Heart right ventricle (tissue), 16 donors: Measurements from ENCODE around the gene CHERP. TPM values are rescaled to one million over a fixed set of nuclear protein-coding genes. Genes with fewer than 3 reads are reported as not detected.

Experiments used
- ATAC-seq, 8 donors: fragments of 200-7000 bp; cut with Tn5 transposase; one replicate each; pipeline ENCODE4 v1.9.1; 2020; ENCODE audit warnings: mild to moderate bottlenecking in 8 of 8, moderate library complexity in 8 of 8, moderate number of reproducible peaks in 1 of 8
- DNase-seq, 2 donors: peaks; one replicate each; pipeline ENCODE4 v3.0.0-alpha.2; 2020
- H3K27ac ChIP-seq, 10 donors: fragments of 200-600 bp; sonication (generic) in 2 of 10; one replicate each; pipeline versions ENCODE4 v1.5.0 to v1.8.0; 2020 to 2022; ENCODE audit warnings: mild to moderate bottlenecking in 3 of 10
- H3K27me3 ChIP-seq, 7 donors: fragments of 200-600 bp; one replicate each; pipeline ENCODE4 v1.8.0; 2021 to 2022; ENCODE audit warnings: mild to moderate bottlenecking in 2 of 7
- H3K36me3 ChIP-seq, 9 donors: fragments of 200-600 bp; sonication (generic) in 1 of 9; one replicate each; pipeline versions ENCODE4 v1.5.0 to v1.8.0; 2020 to 2022; ENCODE audit warnings: mild to moderate bottlenecking in 2 of 9
- H3K4me1 ChIP-seq, 9 donors: fragments of 200-600 bp; sonication (generic) in 1 of 9; one replicate each; pipeline versions ENCODE4 v1.5.0 to v1.8.0; 2020 to 2022; ENCODE audit warnings: mild to moderate bottlenecking in 4 of 9
- H3K4me3 ChIP-seq, 10 donors: fragments of 200-600 bp; sonication (generic) in 2 of 10; one replicate each; pipeline versions ENCODE4 v1.5.0 to v1.8.0; 2020 to 2022; ENCODE audit warnings: mild to moderate bottlenecking in 7 of 10, moderate library complexity in 2 of 10
- H3K9me3 ChIP-seq, 11 donors: fragments of 200-600 bp in 10 of 11; sonication (generic) in 2 of 11; one replicate each; pipeline versions ENCODE4 v1.5.0 to v1.8.0; 2013 to 2022; ENCODE audit warnings: mild to moderate bottlenecking in 2 of 11, control low read depth in 1 of 11, moderate library complexity in 1 of 11
- WGBS, 2 donors: extraction: QIAGEN DNeasy Blood & Tissue Kit; methylation state at CpG; one replicate each; pipeline ENCODE4 v1.1.7; 2013; ENCODE audit warnings: inconsistent platforms in 1 of 2; 5-methylcytosine and 5-hydroxymethylcytosine counted together
- intact Hi-C, 10 donors: fragments of 100-400 bp; cut with DNase I; formaldehyde crosslinking; loops; one replicate each; pipeline versions ENCODE4 v1.11.1 to v1.14.2; 2022
- polyA plus RNA-seq, 2 donors: library from polyadenylated mRNA; stranded (reverse); fragments of 200-250 nt; gene quantifications; one replicate each; pipeline ENCODE4 v1.2.3, GENCODE V29; 2013
- total RNA-seq, 10 donors: library from RNA; stranded (reverse); fragmentation: NEBNext Ultra II Directional in 3 of 10; extraction: Animal tissue kit (Norgen Biotek cat#: 25700) in 3 of 10; gene quantifications; one replicate each; pipeline versions ENCODE4 v1.2.1 to v1.2.4, GENCODE V29; 2021 to 2023
- TF ChIP-seq, protein P1 (sequence below), 9 donors: fragments of 200-600 bp; sonication (generic) in 2 of 9; IDR thresholded peaks; one replicate each; pipeline versions ENCODE4 v1.5.0 to v1.8.0; 2021 to 2022; ENCODE audit warnings: antibody characterized with exemption in 9 of 9, mild to moderate bottlenecking in 5 of 9, moderate library complexity in 1 of 9
- donor health status: Arrhythmogenic right ventricular cardiomyopathy.
- donor health status: ischemic (EF 13 %, LVEDD 7.1; RV severe dilation, severe dysfunction).
- donor health status: healthy with polysubstance abuse.
- donor health status: DM: no; HTN: yes; CAD: no.
- donor health status: DM: no; HTN: no; CAD: no.
- donor health status: ischemic (EF 25% LVEDD 6.9; RV normal size, moderate dysfunction).
- donor health status: ischemic (EF 25% LVEDD 5.7; RV mildly dilated, moderate dysfunction).
- donor health status: healthy.
- donor health status: DM: yes; HTN: yes; CAD: no.
- donor health status: Ischemic cardiomyopathy.
- donor health status: ischemic (EF 35%, LVEDD 5.7; RV mildly dilated, moderate dysfunction).
- donor health status: nonischemic (EF 11% LVEDD 7.7; RV severe dilation, severe dysfunction).
- donor health status: DM: yes; HTN: yes; CAD: no.
- donor health status: PGD.
- donor health status: ischemic (EF 29% LVEDD 5.4; RV normal size, mild dysfunction).
- donor health status: nonischemic (EF 23%, LVEDD 6.1; RV moderate dilation, normal function).

The CHERP gene
- total and polyA plus RNA-seq, 12 donors, result 11.3 to 26.6 (median 22.4) TPM

DNA sequence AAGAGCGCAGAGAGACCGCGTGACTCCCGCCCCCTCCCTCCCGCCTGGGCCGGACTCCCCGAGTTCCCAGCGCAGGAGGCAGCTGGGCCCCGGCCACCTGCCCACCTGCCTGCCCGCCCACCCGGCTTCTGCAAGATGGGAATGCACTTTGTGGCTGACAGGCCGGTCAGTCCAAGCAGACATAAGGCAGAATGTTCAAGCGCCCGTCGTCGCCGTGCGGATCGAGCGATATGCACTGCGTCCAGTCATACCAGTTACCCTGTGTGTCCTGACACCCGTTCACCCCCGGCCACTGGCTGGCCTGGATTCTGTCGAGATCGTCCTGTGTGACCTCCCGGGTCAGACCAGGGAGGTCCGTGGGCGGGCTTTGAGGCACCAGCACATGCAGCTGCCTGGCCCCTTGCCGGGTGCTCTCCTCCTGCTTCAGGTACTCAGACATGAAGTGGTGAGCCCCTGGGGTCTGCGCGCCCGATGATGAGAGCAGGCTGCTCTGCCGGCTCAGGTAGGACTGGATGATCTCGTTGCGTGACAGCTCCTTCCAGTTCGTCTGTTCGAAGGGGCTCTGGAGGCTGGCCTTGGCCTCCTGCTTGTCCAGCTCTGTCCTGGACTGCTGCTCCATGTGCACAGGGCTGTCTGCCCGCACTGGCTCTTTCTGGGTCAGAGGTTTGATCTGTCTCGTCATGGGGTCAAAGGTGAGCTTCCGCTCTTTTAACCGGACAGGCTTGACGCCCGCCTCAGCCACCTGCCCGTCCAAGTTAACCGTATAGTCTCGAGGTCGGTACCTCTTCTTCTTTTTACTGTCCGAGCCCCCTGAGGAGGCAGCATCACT, 33.8 kb upstream of the CHERP start:
- 85 to 87% methylated on average over 48 of the region's 48 CpGs for WGBS, 2 donors
- ATAC-seq (no peak), DNase-seq (no peak)
- Histone ChIP-seq H3K9me3 (no peaks in the 10 kb centered on the region), H3K4me3 (no peak overlapping the region), H3K4me1 (peaks cover 19 to 63% (median 42%) of the 10 kb centered on the region in 9 donors), H3K27me3 (no peaks in the 10 kb centered on the region), H3K27ac (no peak overlapping the region), H3K36me3 (peaks cover 0 to 62% (median 26%) of the 10 kb centered on the region in 9 donors)
- intact Hi-C loops, result loop anchor here in 5 of 10 donors (10.0 kb wide), 1 partner anchor 49 kb away; the partner anchor contains the start of gene MED26 (in 5 of the 5)
- TF ChIP-seq, protein P1, sequence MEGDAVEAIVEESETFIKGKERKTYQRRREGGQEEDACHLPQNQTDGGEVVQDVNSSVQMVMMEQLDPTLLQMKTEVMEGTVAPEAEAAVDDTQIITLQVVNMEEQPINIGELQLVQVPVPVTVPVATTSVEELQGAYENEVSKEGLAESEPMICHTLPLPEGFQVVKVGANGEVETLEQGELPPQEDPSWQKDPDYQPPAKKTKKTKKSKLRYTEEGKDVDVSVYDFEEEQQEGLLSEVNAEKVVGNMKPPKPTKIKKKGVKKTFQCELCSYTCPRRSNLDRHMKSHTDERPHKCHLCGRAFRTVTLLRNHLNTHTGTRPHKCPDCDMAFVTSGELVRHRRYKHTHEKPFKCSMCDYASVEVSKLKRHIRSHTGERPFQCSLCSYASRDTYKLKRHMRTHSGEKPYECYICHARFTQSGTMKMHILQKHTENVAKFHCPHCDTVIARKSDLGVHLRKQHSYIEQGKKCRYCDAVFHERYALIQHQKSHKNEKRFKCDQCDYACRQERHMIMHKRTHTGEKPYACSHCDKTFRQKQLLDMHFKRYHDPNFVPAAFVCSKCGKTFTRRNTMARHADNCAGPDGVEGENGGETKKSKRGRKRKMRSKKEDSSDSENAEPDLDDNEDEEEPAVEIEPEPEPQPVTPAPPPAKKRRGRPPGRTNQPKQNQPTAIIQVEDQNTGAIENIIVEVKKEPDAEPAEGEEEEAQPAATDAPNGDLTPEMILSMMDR (IDR thresholded peaks at IDR 0.05), result no peak

DNA sequence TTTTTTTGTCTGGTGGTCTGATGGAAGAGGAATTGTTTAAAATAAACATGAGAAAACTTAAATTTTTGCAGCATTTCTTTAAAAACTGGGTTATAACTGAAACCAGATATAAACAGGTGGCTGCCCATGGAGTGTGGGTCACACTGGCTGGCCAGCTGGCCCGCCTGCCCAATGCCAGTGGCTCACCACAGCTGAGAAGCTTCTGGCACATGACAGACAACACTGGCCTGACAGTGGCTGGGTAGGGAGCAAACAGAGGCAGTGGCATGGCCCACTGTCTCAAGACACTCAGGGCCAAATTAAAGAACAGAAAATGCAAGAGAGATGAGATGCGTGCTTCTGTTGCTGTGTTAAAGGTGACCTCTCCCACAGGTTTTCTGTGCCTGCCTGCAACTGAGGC, 33.0 kb upstream of the CHERP start:
- DNase-seq, result no peak
- H3K9me3 ChIP-seq, result no peaks in the 10 kb centered on the region
- 92 to 95% methylated on average over 2 of the region's 2 CpGs for WGBS, 2 donors
- no peaks in the 10 kb centered on the region for H3K27me3 ChIP-seq
- H3K4me1 ChIP-seq, result peaks cover 14 to 62% (median 45%) of the 10 kb centered on the region in 9 donors
- H3K4me3 ChIP-seq, result no peak overlapping the region
- no peak overlapping the region for H3K27ac ChIP-seq
- TF ChIP-seq, protein P1 (IDR thresholded peaks at IDR 0.05), result no peak
- intact Hi-C loops, result loop anchor here in 5 of 10 donors (10.0 kb wide), 1 partner anchor 50 kb away; the partner anchor contains the start of gene MED26 (in 5 of the 5)
- ATAC-seq, result no peak
- peaks cover 0 to 65% (median 26%) of the 10 kb centered on the region in 9 donors for H3K36me3 ChIP-seq

DNA sequence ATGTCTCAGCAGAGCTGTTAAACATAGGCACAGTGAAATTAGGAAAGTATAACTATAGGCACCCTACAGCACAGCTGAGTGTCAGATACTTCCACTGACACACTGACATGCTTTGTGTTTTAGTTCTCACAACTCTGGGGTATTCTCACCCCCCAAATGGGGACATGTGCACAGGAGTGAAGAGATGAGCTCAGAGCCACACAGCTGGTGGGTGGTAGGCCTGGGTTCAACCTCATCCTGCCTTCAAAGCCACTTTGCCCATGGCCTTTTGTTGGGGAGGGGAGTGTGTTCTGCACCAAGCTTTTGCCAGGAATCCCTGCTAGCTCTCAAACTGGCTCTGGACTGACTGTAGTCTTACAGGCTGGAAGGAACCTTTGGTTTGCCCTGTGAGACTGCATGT, 31.7 kb upstream of the CHERP start:
- peak overlapping the region in 4 of 10 donors; percentile 63 to 90 (median 72) for H3K4me3 ChIP-seq
- no peak for ATAC-seq
- H3K4me1 ChIP-seq, result peaks cover 14 to 62% (median 36%) of the 10 kb centered on the region in 9 donors

DNA sequence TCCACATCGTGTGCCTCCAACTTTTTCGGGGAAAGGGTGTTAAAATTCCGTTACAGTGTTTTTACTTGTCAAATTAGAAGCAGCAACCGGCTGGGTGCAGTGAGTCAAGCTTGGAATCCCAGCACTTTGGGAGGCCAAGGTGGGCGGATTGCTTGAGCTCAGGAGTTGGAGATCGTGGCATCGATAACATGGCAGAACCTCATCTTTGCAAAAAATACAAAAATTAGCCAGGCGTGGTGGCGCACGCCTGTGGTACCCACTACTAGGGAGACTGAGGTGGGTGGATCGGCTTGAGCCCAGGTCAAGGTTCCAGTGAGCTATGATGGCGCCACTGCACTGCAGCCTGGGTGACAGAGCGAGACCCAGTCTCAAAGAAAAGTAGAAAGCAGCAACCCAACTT, 31.1 kb upstream of the CHERP start:
- 66 to 71% methylated on average over 13 of the region's 13 CpGs for WGBS, 2 donors
- peak overlapping the region in 9 of 10 donors; percentile 76 to 91 (median 84) for H3K27ac ChIP-seq
- H3K36me3 ChIP-seq, result peaks cover 0 to 69% (median 26%) of the 10 kb centered on the region in 9 donors
- no peaks in the 10 kb centered on the region for H3K27me3 ChIP-seq
- DNase-seq, result no peak
- H3K9me3 ChIP-seq, result no peaks in the 10 kb centered on the region
- H3K4me3 ChIP-seq, result peak overlapping the region; percentile 61 to 97 (median 74)
- no peak for ATAC-seq
- intact Hi-C loops, result loop anchor here (2.0 to 10.0 kb wide), 4 partner anchors 49 to 88 kb away; partner anchors contain the start of genes MED26 (in 9 of the 10), SMIM7 (in 1 of the 10) and TMEM38A (in 1 of the 10)
- peaks cover 14 to 62% (median 36%) of the 10 kb centered on the region in 9 donors for H3K4me1 ChIP-seq
- TF ChIP-seq, protein P1 (IDR thresholded peaks at IDR 0.05), result no peak

More for the DNA sequence above, 31.7 kb upstream of the CHERP start:
- peak overlapping the region in 1 of 10 donors; percentile 10 for H3K27ac ChIP-seq
- peaks cover 0 to 69% (median 26%) of the 10 kb centered on the region in 9 donors for H3K36me3 ChIP-seq
- TF ChIP-seq, protein P1 (IDR thresholded peaks at IDR 0.05), result no peak
- DNase-seq, result no peak
- no peaks in the 10 kb centered on the region for H3K9me3 ChIP-seq
- no peaks in the 10 kb centered on the region for H3K27me3 ChIP-seq
- intact Hi-C loops, result loop anchor here (2.0 to 10.0 kb wide), 4 partner anchors 48 to 87 kb away; partner anchors contain the start of genes MED26 (in 9 of the 10), SMIM7 (in 1 of the 10) and TMEM38A (in 1 of the 10)
